Hematopoietic multipotent progenitor cell treated with erythropoietin and hydrocortisone succinate and interleukin-3 and kit ligand, for 4 days (in vitro differentiated cells): ENCODE data around the gene TMEM232.
"Not testable (repeated sequence)": the region's sequence is repeated elsewhere in the genome, so short reads cannot be mapped to it uniquely, and the experiment has no call there.

ENCODE experiments used
- DNase-seq: peaks from one replicate; pipeline ENCODE4 v3.0.0-alpha.2; 2015

Gene TMEM232

GRCh38 chr5:110618941-110619340 is 107.5 kb downstream of the TMEM232 start:
- DNase-seq, result no peak

- DNase-seq, result no peak
Measured at GRCh38 chr5:110616009-110616408, 110.5 kb downstream of the TMEM232 start.

GRCh38 chr5:110612794-110613247 is 113.7 kb downstream of the TMEM232 start:
- peak; percentile 91 for DNase-seq

- DNase-seq, result no peak
Measured at GRCh38 chr5:110611817-110612216, 114.7 kb downstream of the TMEM232 start.

- DNase-seq, result no peak
Measured at GRCh38 chr5:110594866-110595265, 131.6 kb downstream of the TMEM232 start.

- peak; percentile 34 for DNase-seq
Measured at GRCh38 chr5:110590187-110590586, 136.3 kb downstream of the TMEM232 start.

- DNase-seq, result no peak
Measured at GRCh38 chr5:110588286-110588980, 138.0 kb downstream of the TMEM232 start.

- DNase-seq, result no peak
Measured at GRCh38 chr5:110580625-110581024, 145.8 kb downstream of the TMEM232 start.

GRCh38 chr5:110572729-110573128 is 153.7 kb downstream of the TMEM232 start:
- DNase-seq, result no peak

GRCh38 chr5:110562191-110562590 is 164.3 kb downstream of the TMEM232 start:
- DNase-seq, result no peak

- no peak for DNase-seq
Measured at GRCh38 chr5:110561510-110561909, 165.0 kb downstream of the TMEM232 start.

GRCh38 chr5:110549301-110549700 is 177.2 kb downstream of the TMEM232 start:
- DNase-seq, result no peak

- no peak for DNase-seq
Measured at GRCh38 chr5:110548171-110548570, 178.3 kb downstream of the TMEM232 start.

GRCh38 chr5:110547495-110547894 is 179.0 kb downstream of the TMEM232 start:
- DNase-seq, result no peak

- DNase-seq, result no peak
Measured at GRCh38 chr5:110545716-110546115, 180.8 kb downstream of the TMEM232 start.

- DNase-seq, result no peak
Measured at GRCh38 chr5:110544603-110545002, 181.9 kb downstream of the TMEM232 start.

GRCh38 chr5:110542949-110543348 is 183.5 kb downstream of the TMEM232 start:
- no peak for DNase-seq

- DNase-seq, result no peak
Measured at GRCh38 chr5:110536120-110537115, 190.1 kb downstream of the TMEM232 start.

GRCh38 chr5:110535146-110535545 is 191.3 kb downstream of the TMEM232 start:
- DNase-seq, result not testable (repeated sequence)

- DNase-seq, result no peak
Measured at GRCh38 chr5:110525762-110526161, 200.7 kb downstream of the TMEM232 start.

- no peak for DNase-seq
Measured at GRCh38 chr5:110517396-110517795, 209.1 kb downstream of the TMEM232 start.

GRCh38 chr5:110514030-110514429 is 212.4 kb downstream of the TMEM232 start:
- DNase-seq, result no peak

- no peak for DNase-seq
Measured at GRCh38 chr5:110512266-110512665, 214.2 kb downstream of the TMEM232 start.

GRCh38 chr5:110510146-110510545 is 216.3 kb downstream of the TMEM232 start:
- DNase-seq, result no peak
